NCI-H146 (cell line): ENCODE results near the gene PPP2R2B.

Source experiments
- DNase-seq: peaks from one replicate; lab custom pipeline; 2025; lab: John Stamatoyannopoulos, UW

Gene PPP2R2B

GRCh38 chr5:146888351-146888978 lies 9.9 kb upstream of the PPP2R2B start:
- no peak for DNase-seq

GRCh38 chr5:146884066-146884626 lies 5.6 kb upstream of the PPP2R2B start:
- no peak for DNase-seq

DNA sequence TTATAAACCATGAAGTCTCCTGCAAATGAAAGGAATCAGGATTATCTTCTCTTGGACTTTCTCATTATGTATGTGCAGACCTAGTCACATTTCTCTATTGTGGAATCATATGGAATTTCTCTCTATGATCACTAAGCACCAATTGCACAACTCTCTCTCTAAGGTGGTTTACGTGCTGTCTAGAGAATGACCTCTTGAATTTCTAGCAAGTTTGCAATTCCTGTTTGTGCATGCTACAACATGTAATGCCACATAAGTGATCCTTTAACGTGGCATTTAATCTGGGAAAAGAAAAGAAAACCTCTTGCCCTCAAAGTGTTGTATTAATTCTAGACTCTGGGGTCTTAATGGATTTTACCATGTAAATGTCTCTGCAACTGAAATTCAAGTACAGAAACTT lies 5.0 kb upstream of the PPP2R2B start:
- no peak for DNase-seq

DNA sequence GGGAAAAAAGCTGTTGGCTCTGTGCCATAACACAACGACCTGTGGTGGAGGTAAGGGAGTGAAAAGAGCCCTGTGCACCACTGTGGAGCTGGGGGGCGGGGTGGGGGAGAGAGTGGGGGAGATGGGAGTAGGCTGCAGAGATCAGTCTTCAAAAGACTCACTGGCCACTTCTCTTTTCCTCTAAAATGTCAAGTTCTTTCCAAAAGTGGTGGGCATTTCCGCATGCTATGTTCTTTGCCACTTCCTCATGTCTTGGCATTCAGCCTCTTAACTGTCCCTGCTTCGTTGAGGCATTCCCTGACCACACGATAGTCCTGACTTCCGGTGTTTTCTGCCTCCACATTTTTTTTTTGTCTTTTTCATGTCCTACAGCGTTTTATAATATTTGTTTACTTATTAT lies 2.4 kb upstream of the PPP2R2B start:
- no peak for DNase-seq

- DNase-seq, result peak; percentile 55
Measured at GRCh38 chr5:146877783-146878475, 628 bp downstream of the PPP2R2B start.

DNA sequence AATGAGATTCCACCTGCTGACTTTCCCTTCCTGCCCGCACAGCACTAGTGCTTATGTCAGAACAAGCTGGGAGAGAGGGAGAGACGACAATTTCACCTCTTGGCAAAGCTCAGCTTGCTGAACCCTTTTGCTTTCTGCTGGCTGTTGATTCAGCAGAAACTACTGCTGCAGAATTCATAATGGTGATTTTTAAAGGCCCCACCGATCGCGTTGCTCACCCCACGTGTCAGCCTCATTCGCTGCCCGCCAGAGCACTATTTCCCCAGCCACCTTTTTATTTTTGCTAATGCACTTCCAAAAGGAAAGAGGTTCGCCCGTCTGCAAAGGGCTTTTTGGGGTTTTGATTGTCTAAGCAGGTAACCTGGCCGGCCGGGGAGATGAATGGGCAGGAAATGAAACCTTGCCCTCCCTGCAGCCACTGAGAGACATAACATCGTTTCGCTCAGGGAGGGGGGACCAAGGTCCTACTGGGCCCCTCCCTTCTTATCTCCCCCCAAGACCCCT lies 1.3 kb downstream of the PPP2R2B start:
- DNase-seq, result peak; percentile 13

GRCh38 chr5:146873186-146873917 lies 5.2 kb downstream of the PPP2R2B start:
- DNase-seq, result no peak

GRCh38 chr5:146872188-146872587 lies 6.4 kb downstream of the PPP2R2B start:
- no peak for DNase-seq

- no peak for DNase-seq
Measured at GRCh38 chr5:146867996-146868708, 10.4 kb downstream of the PPP2R2B start.

DNA sequence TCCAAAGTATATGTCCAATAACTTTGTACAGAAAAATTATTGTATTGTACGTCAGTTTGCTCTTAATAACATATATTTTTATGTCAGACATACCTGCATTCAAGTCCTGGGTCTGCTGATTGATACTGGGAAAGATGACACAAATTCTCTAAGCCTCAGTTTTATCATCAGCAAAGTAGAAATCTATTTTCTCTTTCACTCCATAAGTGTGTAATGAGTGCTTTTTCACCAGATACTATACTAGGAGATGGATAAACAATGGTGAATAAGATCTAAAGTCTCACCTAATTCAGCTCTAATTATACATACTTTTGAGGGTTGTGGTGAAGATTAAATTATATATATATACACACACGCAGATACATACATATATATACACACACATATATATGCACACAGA lies 12.3 kb downstream of the PPP2R2B start:
- no peak for DNase-seq

- DNase-seq, result no peak
Measured at GRCh38 chr5:146862641-146863040, 15.9 kb downstream of the PPP2R2B start.

- no peak for DNase-seq
Measured at GRCh38 chr5:146860213-146860893, 18.2 kb downstream of the PPP2R2B start.

GRCh38 chr5:146852089-146852488 lies 26.5 kb downstream of the PPP2R2B start:
- no peak for DNase-seq

DNA sequence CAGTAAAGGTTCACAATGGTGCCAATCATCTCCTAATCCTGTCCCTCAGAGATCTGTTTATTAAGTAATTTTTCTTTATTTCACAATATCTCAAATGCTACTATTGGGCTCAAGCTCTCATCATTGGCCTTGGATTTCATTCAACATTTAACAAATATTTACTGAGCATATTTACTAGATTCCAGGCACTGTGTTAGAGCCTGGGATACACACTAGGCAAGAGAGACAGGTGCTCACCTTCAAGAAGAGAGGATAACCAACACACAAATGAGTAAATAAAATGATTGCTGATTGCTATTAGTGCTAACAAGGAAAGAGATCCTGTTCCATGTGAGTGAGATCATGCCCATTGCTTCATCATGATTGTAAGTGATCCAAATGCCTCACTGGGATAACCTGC lies 27.4 kb downstream of the PPP2R2B start:
- no peak for DNase-seq

GRCh38 chr5:146849694-146850303 lies 28.8 kb downstream of the PPP2R2B start:
- no peak for DNase-seq

DNA sequence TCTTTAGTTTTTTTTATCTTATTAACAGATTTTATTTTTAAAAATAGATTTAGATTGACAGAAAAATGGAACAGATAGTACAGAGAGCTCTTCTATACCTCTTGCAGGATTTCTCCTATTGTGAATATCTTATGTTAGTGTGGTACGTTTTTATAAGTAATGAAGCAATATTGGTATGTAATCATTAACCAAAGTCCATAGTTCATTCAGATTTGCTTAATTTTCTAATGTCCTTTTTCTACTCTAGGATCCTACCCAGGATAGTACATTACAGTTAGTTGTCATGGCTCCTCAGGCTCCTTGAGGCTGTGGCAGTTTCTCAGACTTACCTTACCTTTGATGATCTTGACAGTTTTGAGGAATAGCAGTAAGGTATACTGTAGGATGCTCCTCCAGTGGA lies 30.4 kb downstream of the PPP2R2B start:
- no peak for DNase-seq

DNA sequence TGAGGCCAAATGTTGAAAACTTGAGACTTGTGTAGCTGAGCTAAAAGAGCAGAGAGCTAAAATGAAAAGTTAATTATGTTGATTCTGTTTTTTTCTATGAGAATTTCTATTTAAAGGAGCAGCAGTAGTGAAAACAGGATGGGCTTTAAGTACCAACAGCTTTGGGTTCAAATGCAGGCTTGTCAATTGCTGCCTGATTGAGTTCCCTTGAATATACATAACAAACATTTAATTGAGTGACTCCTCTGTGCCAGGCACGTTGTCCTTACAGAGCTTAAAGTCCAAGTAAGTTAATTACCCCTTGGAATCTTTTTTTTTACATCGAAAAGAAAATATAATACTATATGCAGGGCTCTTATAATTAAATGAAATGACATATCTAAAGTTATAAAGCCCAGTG lies 38.5 kb downstream of the PPP2R2B start:
- no peak for DNase-seq

DNA sequence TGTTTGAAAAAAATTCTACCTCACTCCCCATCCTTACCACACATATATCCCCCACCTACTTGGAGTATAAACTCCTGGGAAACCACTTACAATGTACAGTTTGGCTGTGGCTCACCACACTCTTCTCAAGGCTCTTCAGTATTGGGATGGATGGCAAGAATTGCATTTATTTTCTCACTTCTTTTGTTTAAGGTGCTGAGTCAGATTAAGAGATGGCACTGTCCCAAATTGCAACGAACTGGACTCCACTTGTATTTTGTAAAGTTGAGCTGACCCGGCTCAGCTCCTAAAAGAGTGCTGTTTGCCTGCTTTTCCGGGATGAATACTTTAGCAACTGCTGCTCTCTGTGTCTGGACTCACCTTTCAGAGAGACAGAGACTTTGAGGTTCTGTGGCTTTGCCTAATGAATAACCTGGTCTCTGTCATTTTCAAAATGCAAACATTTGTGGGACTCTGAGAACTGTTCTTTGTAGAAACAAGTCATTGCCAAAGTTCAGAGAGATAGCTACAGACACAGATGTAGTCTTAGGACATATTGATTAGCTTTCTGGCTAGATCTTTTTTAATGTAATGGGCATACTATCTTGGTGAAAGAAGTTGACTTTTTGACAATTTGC lies 42.2 kb downstream of the PPP2R2B start:
- DNase-seq, result no peak

GRCh38 chr5:146832985-146833732 lies 45.4 kb downstream of the PPP2R2B start:
- no peak for DNase-seq

DNA sequence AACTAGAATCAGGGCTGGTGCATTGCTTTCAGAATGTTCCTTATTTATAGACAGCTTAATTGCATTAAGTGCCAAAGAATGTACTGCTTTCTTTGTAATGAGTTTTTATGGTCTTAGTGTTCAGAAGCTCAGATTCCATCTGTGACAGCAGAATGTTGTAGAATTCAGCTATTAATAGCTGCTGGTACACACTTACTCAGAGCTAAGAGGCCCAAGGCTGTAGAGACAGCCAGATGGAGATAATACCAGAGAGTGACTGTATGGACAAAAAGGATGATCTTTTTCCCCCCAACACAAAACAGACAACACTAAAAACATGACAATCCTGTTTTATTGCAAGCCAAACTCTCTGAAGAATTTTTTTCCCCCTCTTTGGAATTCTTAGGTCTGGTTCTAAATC lies 50.2 kb downstream of the PPP2R2B start:
- no peak for DNase-seq
